MM.1S (cell line): ENCODE measurements around the gene DLX5.

Source experiments
- CTCF ChIP-seq: fragments of 300-600 bp; sonication (generic); IDR thresholded peaks from 2 replicates; pipeline ENCODE4 v1.5.1; 2016; ENCODE audit warnings: antibody characterized with exemption, low read length, mixed read lengths
- EZH2phosphoT487 ChIP-seq: fragments of 300-600 bp; sonication (generic); IDR thresholded peaks from 2 replicates; pipeline ENCODE4 v1.6.1; 2018; ENCODE audit warnings: antibody characterized with exemption, low read length

- TF ChIP-seq CTCF = no peak
- no peak for TF ChIP-seq EZH2phosphoT487
Observed at GRCh38 chr7:97008275-97008917, 16.2 kb downstream of the DLX5 start.
